GM12872 (cell line): ENCODE results near the gene DNAJC1.

Experiments
- CTCF ChIP-seq: IDR thresholded peaks from 3 replicates; pipeline ENCODE4 v1.5.1; 2011; ENCODE audit warnings: low read depth, mild to moderate bottlenecking, low read length, moderate library complexity; ENCODE audit not compliant: insufficient read depth

Gene DNAJC1

GRCh38 chr10:21929070-21929469, 74.5 kb downstream of the DNAJC1 start:
- TF ChIP-seq CTCF = no peak

- no peak for TF ChIP-seq CTCF
Measured at GRCh38 chr10:21927631-21928353, 75.7 kb downstream of the DNAJC1 start.

GRCh38 chr10:21926949-21927348, 76.6 kb downstream of the DNAJC1 start:
- no peak for TF ChIP-seq CTCF

GRCh38 chr10:21926358-21926925, 77.1 kb downstream of the DNAJC1 start:
- TF ChIP-seq CTCF = no peak

GRCh38 chr10:21925851-21926250, 77.7 kb downstream of the DNAJC1 start:
- TF ChIP-seq CTCF = no peak

- no peak for TF ChIP-seq CTCF
Measured at GRCh38 chr10:21924511-21924910, 79.0 kb downstream of the DNAJC1 start.

GRCh38 chr10:21920633-21921032, 82.9 kb downstream of the DNAJC1 start:
- TF ChIP-seq CTCF = no peak

- no peak for TF ChIP-seq CTCF
Measured at GRCh38 chr10:21919906-21920305, 83.6 kb downstream of the DNAJC1 start.
